UCSD-AML1 (cell line): Measurements from ENCODE around the gene TGM4.
A peak's percentile ranks its signal among the peaks of the same experiment; 100 is the strongest.
"Not testable (repeated sequence)": the region's sequence is repeated elsewhere in the genome, so short reads cannot be mapped to it uniquely, and the experiment has no call there.

ENCODE experiments used
- DNase-seq: peaks from one replicate; lab custom pipeline; 2025; ENCODE audit not compliant: unreplicated experiment; lab: John Stamatoyannopoulos, UW

TGM4 gene

GRCh38 chr3:44874308-44874707 lies at the start of gene TGM4:
Gene TGM4 (plus strand): TSS chr3:44874608. CDS start chr3:44874679, 71 bp downstream.
- DNase-seq: no peak

GRCh38 chr3:44825264-44825925 lies 49.0 kb upstream of the TGM4 start:
- no peak for DNase-seq

GRCh38 chr3:44827196-44827595 lies 47.2 kb upstream of the TGM4 start:
- DNase-seq: no peak

GRCh38 chr3:44831232-44831631 lies 43.2 kb upstream of the TGM4 start:
- no peak for DNase-seq

GRCh38 chr3:44832032-44832431 lies 42.4 kb upstream of the TGM4 start:
- no peak for DNase-seq

- DNase-seq: no peak
Observed at GRCh38 chr3:44832965-44833364, 41.4 kb upstream of the TGM4 start.

GRCh38 chr3:44833394-44833793 lies 41.0 kb upstream of the TGM4 start:
- no peak for DNase-seq

GRCh38 chr3:44835684-44836083 lies 38.7 kb upstream of the TGM4 start:
- DNase-seq: no peak

GRCh38 chr3:44842376-44842775 lies 32.0 kb upstream of the TGM4 start:
- no peak for DNase-seq

GRCh38 chr3:44845528-44846520 lies 28.6 kb upstream of the TGM4 start:
- no peak for DNase-seq

- DNase-seq: no peak
Observed at GRCh38 chr3:44848634-44849033, 25.8 kb upstream of the TGM4 start.

GRCh38 chr3:44856663-44857062 lies 17.7 kb upstream of the TGM4 start:
- not testable (repeated sequence) for DNase-seq

GRCh38 chr3:44860117-44860516 lies 14.3 kb upstream of the TGM4 start:
- DNase-seq: no peak

- DNase-seq: peak; percentile 90
Observed at GRCh38 chr3:44861412-44862225, 12.8 kb upstream of the TGM4 start, which contains the start of gene TMEM42. Gene TMEM42 (plus strand): TSS chr3:44861912. CDS start chr3:44861925, 13 bp downstream.

GRCh38 chr3:44862226-44862637 lies 12.2 kb upstream of the TGM4 start:
- DNase-seq: no peak

GRCh38 chr3:44865272-44866035 lies 9.0 kb upstream of the TGM4 start:
- no peak for DNase-seq

GRCh38 chr3:44867421-44868111 lies 6.8 kb upstream of the TGM4 start:
- DNase-seq: no peak

GRCh38 chr3:44870375-44871061 lies 3.9 kb upstream of the TGM4 start:
- no peak for DNase-seq

- no peak for DNase-seq
Observed at GRCh38 chr3:44875596-44875995, 1.2 kb downstream of the TGM4 start.
